CD4-positive, alpha-beta T cell treated with Interleukin-2 at 100 ng/mL for 4 hours (primary cell): ENCODE results near the gene LRRC45.
A peak's percentile ranks its signal among the peaks of the same experiment; 100 is the strongest.
"Not testable (repeated sequence)": the region's sequence is repeated elsewhere in the genome, so short reads cannot be mapped to it uniquely, and the experiment has no call there.

ENCODE experiments used
- DNase-seq: peaks from one replicate; pipeline ENCODE4 v3.0.0-alpha.2; 2020; ENCODE audit warnings: low spot score

Gene LRRC45

GRCh38 chr17:82022981-82023446 lies at the start of gene LRRC45:
Gene LRRC45, plus strand, starts transcription at chr17:82023305. Its CDS starts 339 bp downstream, at chr17:82023644.
- peak; percentile 100 for DNase-seq

DNA sequence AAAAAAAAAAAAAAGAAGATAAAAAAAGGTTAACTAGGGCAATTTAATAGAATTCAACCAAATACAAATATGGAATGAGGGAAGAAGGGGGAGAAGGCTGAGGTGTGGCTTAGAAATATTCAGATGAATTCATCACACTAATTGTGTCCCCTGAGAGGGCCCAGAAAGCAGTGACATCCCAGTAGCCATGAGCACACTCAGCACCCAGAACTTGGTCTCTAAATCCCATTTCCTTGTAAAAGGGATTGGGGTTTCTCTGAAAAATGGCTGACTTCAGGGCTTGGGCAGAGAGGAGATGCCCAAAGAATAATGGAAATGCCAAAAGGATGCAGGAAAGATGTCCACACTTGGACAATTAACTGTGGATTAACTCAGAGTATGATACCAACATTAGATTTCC lies 49.7 kb upstream of the LRRC45 start:
- no peak for DNase-seq

DNA sequence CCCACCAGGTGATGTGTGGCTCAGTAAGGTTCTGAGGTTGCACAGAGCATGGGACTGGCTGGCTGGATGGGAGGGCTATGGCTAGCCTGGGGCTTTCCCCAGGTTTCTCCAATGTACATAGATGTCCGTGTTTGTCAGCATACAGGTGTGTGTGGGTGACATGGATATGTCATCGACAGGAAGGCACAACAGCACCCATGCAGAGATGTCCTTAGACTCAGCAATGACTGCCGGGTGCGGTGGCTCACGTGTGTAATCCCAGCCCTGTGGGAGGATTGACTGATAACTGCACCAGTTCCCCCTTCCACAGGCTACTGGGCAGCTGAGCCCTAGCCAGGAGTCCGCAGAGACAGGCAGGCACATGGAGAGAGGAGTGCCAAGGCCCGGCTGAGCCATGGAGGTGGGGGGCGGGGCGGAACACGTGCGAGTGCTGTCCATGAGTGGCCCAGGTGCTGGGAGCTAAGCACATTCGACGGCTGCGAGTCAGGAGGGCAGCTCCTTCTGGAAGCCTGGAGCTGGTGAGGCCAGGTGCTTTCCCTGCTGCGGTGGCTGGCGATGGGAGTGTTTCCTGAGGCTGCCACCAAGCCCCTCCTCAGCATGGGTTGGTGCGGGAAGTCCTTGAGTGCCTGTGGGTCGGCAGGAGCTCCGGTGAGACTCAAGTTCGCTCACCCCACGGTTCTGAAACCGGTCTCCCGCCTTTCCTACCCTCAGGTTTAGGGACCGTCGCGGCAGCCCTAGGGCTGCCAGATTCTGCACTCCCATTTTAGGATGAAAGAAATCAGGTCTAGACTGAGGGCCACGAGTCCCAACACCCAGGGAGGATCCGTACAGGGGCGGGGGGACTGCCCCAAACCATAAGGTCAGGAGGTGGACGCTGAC lies 46.5 kb upstream of the LRRC45 start:
- DNase-seq: peak; percentile 7

GRCh38 chr17:81977211-81977808 lies 45.8 kb upstream of the LRRC45 start, which contains the start of gene ASPSCR1:
Gene ASPSCR1, plus strand, starts transcription at chr17:81977629. Its CDS starts 18 bp downstream, at chr17:81977647.
- peak; percentile 88 for DNase-seq

DNA sequence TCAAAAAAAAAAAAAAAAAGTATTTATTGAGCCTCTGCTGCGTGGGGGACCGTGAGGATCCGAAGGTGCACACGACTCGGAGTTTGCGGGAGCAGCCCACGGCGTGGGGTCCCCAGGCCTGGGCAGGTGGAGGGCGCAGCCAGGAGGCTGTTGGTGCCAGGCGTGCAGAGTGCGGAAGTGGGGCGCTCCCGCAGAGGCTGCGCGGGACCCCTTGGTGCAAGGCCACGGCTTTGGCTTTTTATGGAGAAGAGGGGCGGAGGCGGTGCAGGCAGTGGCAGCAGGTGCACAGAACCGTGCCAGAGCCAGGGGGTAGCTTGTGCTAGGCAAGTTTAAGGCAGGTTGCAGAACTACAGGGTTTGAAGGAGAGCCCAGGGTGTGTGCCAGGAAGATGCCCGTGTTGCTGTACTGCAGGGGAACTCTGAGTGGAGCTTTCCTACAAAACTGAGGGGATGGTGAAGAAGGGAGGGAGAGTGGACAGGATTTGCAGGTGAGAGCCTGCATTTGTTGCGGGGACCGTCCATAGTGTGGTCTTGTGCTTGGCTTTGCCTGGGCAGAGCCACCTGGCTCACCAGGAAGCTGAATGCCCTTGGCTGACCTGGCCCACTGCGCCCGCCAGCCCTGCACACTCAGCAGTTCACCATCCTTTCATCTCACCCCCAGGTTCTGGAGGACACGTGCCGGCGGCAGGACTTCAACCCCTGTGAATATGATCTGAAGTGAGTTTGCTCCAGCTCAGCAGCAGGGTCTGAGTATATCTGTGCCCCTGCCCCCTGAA lies 44.4 kb upstream of the LRRC45 start:
- no peak for DNase-seq

GRCh38 chr17:81980122-81980521 lies 43.0 kb upstream of the LRRC45 start:
- DNase-seq: no peak

DNA sequence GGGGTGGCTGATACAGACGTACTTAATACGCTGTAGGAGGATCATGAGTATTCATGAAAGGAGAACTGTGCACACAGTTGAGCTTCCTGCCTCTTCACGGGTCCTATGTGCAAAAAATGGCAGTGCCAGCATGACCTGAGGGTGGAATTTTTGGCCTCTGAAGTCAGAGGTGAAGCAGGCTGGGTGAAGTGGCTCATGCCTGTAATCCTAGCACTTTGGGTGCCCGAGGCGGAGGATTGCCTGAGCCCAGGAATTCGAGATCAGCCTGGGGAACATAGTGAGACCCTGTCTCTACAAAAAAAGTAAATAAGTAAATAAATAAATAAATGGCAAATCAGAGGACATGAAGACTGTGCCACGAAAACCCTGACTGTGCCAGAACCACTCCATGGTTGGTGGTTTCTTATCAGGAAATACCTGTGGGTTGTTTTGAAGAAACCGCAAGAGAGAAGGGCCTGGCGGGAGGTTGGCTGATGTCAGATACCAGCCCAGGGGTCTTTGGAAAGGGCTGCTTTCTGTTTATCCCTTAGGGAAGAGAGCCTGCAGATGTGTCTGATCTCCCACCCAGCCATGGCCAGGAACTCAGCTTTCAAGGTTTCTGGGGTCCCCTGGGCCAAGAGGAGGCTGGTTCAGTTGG lies 42.3 kb upstream of the LRRC45 start:
- DNase-seq: no peak

DNA sequence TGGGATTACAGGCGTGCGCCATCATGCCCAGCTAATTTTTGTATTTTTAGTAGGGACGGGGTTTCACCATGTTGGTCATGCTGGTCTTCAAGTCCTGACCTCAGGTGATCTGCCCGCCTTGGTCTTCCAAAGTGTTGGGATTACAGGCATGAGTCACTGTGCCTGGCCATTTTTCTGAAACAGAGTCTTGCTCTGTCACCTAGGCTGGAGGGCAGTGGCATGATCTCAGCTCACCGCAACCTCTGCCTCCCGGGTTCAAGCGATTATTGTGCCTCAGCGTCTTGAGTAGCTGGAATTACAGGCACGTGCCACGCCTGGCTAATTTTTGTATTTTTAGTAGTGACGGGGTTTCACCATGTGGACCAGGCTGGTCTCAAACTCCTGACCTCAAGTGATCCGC lies 41.6 kb upstream of the LRRC45 start:
- not testable (repeated sequence) for DNase-seq

DNA sequence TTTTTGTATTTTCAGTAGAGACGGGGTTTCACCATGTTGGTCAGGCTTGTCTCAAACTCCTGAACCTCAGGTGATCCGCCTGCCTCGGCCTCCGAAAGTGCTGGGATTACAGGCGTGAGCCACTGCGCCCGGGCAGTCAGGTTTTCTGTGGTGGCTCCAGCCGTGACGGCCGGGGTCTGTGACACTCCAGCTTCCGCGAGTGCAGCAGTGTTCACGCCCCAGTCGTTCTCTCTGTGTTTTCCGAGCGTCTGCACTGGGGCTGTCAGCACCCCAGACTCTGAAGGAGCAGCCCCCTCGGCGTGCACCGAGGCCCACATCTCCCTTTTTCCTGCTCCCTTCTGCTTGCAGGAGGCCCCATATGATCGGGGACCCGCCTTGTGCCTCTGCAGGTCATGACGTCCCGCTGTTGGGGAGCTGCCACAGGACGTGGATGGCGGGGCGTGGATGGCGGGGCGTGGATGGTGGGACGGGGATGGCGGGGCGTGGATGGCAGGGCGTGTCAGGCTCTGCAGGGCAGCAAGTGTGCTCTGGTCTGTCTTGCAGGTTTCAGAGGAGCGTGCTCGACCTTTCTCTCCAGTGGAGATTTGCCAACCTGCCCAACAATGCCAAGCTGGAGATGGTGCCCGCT lies 40.0 kb upstream of the LRRC45 start:
- DNase-seq: no peak

DNA sequence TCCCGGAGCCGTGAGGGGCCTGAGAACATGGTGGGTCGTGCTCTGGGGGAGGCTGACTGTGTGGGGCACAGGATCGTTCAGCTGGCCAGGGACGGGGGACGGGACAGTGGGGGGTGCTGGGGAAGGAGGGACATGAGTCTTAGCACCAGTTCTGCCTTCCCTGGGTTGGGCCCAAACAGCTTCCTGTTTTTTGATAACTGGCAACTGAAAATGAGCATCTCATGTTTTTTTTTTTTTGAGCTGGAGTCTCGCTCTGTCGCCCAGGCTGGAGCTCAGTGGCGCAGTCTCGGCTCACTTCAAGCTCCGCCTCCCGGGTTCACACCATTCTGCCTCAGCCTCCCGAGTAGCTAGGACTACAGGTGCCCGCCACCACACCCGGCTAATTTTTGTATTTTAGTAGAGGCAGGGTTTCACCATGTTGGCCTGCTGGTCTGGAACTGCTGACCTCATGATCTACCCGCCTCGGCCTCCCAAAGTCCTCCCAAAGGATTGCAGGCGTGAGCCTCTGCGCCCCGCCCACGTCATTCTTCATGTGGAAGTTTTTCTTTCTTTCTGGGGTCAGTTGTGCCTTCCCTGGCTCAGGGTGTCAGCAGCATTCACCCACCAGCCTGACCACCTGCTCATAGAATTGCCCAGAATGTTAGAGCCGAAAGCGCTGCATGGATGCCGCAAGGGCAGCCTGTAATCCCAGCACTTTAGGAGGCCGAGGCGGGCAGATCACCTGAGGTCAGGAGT lies 39.3 kb upstream of the LRRC45 start:
- no peak for DNase-seq

- no peak for DNase-seq
Observed at GRCh38 chr17:81984773-81985410, 38.2 kb upstream of the LRRC45 start.

DNA sequence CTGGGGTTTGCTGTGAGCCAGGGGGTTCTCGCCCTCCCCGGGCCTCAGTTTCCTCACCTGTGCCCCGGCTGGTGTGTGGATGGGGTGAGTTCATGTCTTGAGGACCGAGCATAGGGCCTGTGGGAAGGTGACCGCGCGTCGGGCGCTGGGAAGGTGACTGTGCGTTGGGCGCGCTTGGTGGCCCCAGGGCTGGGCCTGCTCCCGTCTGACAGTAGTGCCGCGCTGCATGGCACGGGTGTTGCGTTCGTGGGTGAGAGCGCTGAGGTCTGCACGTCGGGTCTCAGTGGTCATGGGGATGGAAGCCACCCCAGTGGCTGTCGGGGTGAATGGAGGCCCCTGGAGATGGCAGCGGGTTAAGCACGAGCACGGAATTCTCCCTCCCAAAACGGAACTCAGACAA lies 36.5 kb upstream of the LRRC45 start:
- DNase-seq: no peak

DNA sequence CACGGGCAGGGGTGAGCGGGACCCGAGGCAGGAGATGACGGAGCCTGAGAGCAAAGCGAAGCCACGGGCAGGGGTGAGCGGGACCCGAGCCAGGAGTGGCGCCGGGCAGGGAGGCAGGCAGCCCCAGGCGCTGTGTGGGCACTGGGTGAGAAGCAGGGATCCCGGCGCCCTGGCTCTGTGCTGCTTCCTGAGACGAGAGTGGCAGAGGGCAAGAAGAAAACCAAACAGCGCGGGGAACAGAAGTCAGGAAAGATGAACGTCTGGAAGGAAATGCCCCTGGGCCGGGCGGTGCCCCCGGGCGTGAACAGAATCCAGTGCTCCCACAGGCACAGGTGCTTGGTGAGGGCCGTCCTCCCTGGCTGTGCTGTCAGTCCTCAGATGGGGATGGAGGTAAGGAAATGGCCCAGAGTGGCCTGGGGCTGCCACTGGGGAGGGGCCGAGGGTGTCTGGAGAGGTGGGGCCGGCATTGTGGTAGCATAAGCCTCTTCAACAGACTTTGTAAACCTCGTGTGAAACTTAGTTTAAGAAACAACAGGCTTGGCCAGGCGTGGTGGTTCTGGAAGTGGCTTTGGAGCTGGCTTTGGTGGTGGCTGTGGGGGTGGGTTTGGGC lies 35.8 kb upstream of the LRRC45 start:
- DNase-seq: no peak

DNA sequence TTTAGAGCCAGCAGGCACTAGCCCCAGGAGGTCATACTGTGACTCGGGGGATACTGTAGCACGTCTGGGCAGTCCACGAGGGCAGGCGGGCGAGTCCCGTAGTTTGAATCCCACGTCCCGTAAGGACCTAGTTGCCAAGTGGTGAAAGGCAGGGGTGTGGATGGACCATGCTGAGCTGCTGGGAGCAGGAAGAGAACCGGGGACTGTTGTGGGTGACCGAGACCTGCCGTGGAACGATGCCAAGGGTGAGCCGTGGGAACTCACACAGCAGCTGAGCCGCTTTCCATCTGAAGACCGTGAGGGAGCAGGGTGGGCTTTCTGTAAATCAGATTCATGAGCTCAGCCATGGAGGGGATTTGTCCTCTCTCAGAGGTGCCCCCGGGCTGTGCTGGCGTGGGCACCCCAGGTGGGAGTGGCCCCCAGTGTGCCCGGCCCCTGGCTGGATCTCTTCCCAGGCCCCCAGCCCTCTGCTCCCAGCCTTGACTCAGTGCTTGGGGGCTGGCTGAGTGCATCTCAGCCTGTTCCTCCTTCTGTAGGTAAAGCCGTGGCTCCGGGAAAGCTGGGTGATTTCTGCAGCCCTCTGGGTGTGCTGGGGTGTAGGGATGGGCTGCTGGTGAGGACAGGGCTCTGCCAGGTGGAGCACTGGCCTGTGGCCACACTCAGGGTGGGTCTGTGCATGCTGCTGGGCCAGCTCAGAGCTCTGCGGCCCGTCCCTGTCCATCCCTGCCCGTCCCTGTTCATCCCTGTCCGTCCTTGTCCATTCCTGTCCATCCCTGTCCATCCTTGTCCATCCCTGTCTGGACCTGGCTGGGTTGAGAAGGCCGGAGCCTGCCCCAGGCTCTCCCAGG lies 32.0 kb upstream of the LRRC45 start:
- DNase-seq: no peak

GRCh38 chr17:81991684-81992305 lies 31.3 kb upstream of the LRRC45 start:
- no peak for DNase-seq

- no peak for DNase-seq
Observed at GRCh38 chr17:81992306-81993102, 30.6 kb upstream of the LRRC45 start.

- DNase-seq: no peak
Observed at GRCh38 chr17:81993729-81994592, 29.1 kb upstream of the LRRC45 start.
